SK-N-MC (cell line): ENCODE data around the gene CPSF7.

ENCODE experiments used
- EZH2 ChIP-seq: fragments of 200-600 bp; sonication (generic); IDR thresholded peaks from one replicate; pipeline ENCODE4 v1.6.1; 2017; ENCODE audit warnings: antibody characterized with exemption
- FOXP2 ChIP-seq: optimal IDR thresholded peaks from 2 replicates; pipeline ENCODE3; 2011; ENCODE audit warnings: mild to moderate bottlenecking, moderate library complexity; ENCODE audit not compliant: insufficient read depth; ENCODE audit errors: extremely low read length, control extremely low read depth
- POLR2AphosphoS5 ChIP-seq: IDR thresholded peaks from 2 replicates; pipeline ENCODE4 v1.6.1; 2012; ENCODE audit warnings: mild to moderate bottlenecking, low read depth, low read length, borderline replicate concordance

- TF ChIP-seq POLR2AphosphoS5 (no peak), FOXP2 (no peak), EZH2 (no peak)
These were observed 23.9 kb upstream of the CPSF7 start for GRCh38 chr11:61453695-61454094.
